Measurements from ENCODE around the gene CDC14A.
"Not testable (repeated sequence)": the region's sequence is repeated elsewhere in the genome, so short reads cannot be mapped to it uniquely, and the experiment has no call there.

The CDC14A gene

GRCh38 chr1:100398648-100399047 lies 46.3 kb downstream of the CDC14A start:
- H3K36me3 ChIP-seq: no peaks in the 10 kb centered on the region
- TF ChIP-seq, protein P1, sequence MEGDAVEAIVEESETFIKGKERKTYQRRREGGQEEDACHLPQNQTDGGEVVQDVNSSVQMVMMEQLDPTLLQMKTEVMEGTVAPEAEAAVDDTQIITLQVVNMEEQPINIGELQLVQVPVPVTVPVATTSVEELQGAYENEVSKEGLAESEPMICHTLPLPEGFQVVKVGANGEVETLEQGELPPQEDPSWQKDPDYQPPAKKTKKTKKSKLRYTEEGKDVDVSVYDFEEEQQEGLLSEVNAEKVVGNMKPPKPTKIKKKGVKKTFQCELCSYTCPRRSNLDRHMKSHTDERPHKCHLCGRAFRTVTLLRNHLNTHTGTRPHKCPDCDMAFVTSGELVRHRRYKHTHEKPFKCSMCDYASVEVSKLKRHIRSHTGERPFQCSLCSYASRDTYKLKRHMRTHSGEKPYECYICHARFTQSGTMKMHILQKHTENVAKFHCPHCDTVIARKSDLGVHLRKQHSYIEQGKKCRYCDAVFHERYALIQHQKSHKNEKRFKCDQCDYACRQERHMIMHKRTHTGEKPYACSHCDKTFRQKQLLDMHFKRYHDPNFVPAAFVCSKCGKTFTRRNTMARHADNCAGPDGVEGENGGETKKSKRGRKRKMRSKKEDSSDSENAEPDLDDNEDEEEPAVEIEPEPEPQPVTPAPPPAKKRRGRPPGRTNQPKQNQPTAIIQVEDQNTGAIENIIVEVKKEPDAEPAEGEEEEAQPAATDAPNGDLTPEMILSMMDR (IDR thresholded peaks at IDR 0.05; ENCODE audit: low read depth, low read length): no peak
- H3K27me3 ChIP-seq (ENCODE audit: insufficient read depth, low read depth, severe bottlenecking): no peaks in the 10 kb centered on the region
- DNase-seq: no peak
- H3K9me3 ChIP-seq (ENCODE audit: severe bottlenecking): no peaks in the 10 kb centered on the region
- H3K4me3 ChIP-seq (ENCODE audit: low read depth, low read length): no peak overlapping the region
- no peak overlapping the region for H3K27ac ChIP-seq

- Histone ChIP-seq H3K27ac (no peak overlapping the region), H3K4me3 (ENCODE audit: low read depth, low read length) (no peak overlapping the region), H3K27me3 (ENCODE audit: insufficient read depth, low read depth, severe bottlenecking) (no peaks in the 10 kb centered on the region), H3K36me3 (no peaks in the 10 kb centered on the region), H3K9me3 (ENCODE audit: severe bottlenecking) (no peaks in the 10 kb centered on the region)
- TF ChIP-seq, protein P1 (IDR thresholded peaks at IDR 0.05; ENCODE audit: low read depth, low read length): no peak
- DNase-seq: no peak
These were observed 48.1 kb downstream of the CDC14A start for GRCh38 chr1:100400404-100400803.

- H3K36me3 ChIP-seq: no peaks in the 10 kb centered on the region
- H3K27ac ChIP-seq: no peak overlapping the region
- no peak overlapping the region for H3K4me3 ChIP-seq (ENCODE audit: low read depth, low read length)
- H3K27me3 ChIP-seq (ENCODE audit: insufficient read depth, low read depth, severe bottlenecking): no peaks in the 10 kb centered on the region
- H3K9me3 ChIP-seq (ENCODE audit: severe bottlenecking): no peaks in the 10 kb centered on the region
- no peak for DNase-seq
- TF ChIP-seq, protein P1 (IDR thresholded peaks at IDR 0.05; ENCODE audit: low read depth, low read length): no peak
These were observed 52.5 kb downstream of the CDC14A start for GRCh38 chr1:100404821-100405220.

GRCh38 chr1:100405902-100406301 lies 53.6 kb downstream of the CDC14A start:
- not testable (repeated sequence) for H3K27ac ChIP-seq; H3K9me3 ChIP-seq (ENCODE audit: severe bottlenecking); H3K4me3 ChIP-seq (ENCODE audit: low read depth, low read length); H3K36me3 ChIP-seq; H3K27me3 ChIP-seq (ENCODE audit: insufficient read depth, low read depth, severe bottlenecking); DNase-seq

GRCh38 chr1:100407390-100407789 lies 55.1 kb downstream of the CDC14A start:
- not testable (repeated sequence) for H3K4me3 ChIP-seq (ENCODE audit: low read depth, low read length); H3K27me3 ChIP-seq (ENCODE audit: insufficient read depth, low read depth, severe bottlenecking); H3K36me3 ChIP-seq; DNase-seq; H3K27ac ChIP-seq; H3K9me3 ChIP-seq (ENCODE audit: severe bottlenecking)

GRCh38 chr1:100411019-100411418 lies 58.7 kb downstream of the CDC14A start:
- no peak for DNase-seq
- Histone ChIP-seq H3K36me3 (no peaks in the 10 kb centered on the region), H3K27ac (no peak overlapping the region), H3K4me3 (ENCODE audit: low read depth, low read length) (no peak overlapping the region), H3K9me3 (ENCODE audit: severe bottlenecking) (no peaks in the 10 kb centered on the region), H3K27me3 (ENCODE audit: insufficient read depth, low read depth, severe bottlenecking) (no peaks in the 10 kb centered on the region)
- TF ChIP-seq, protein P1 (IDR thresholded peaks at IDR 0.05; ENCODE audit: low read depth, low read length): no peak

GRCh38 chr1:100411574-100411973 lies 59.3 kb downstream of the CDC14A start:
- H3K27me3 ChIP-seq (ENCODE audit: insufficient read depth, low read depth, severe bottlenecking): no peaks in the 10 kb centered on the region
- H3K4me3 ChIP-seq (ENCODE audit: low read depth, low read length): no peak overlapping the region
- no peak overlapping the region for H3K27ac ChIP-seq
- TF ChIP-seq, protein P1 (IDR thresholded peaks at IDR 0.05; ENCODE audit: low read depth, low read length): no peak
- no peaks in the 10 kb centered on the region for H3K9me3 ChIP-seq (ENCODE audit: severe bottlenecking)
- H3K36me3 ChIP-seq: no peaks in the 10 kb centered on the region
- no peak for DNase-seq

Data from WERI-Rb-1 (cell line).